ENCODE results near the gene LCORL. TPM values are rescaled to one million over a fixed set of nuclear protein-coding genes. Genes with fewer than 3 reads are reported as not detected.

The LCORL gene
- total RNA-seq, 1 donor from 2014 or later: 10.3 TPM

GRCh38 chr4:17869327-17869726 is 152.2 kb downstream of the LCORL start:
- Histone ChIP-seq H3K4me1 (ENCODE audit: insufficient read depth, low read length) (no peaks in the 10 kb centered on the region), H4K20me1 (ENCODE audit: insufficient read depth, low read length) (no peaks in the 10 kb centered on the region), H3K4me3 (ENCODE audit: insufficient read depth, low read depth, low read length) (no peak overlapping the region), H3K27me3 (ENCODE audit: insufficient read depth, low read length) (no peaks in the 10 kb centered on the region), H3K4me2 (ENCODE audit: low read length) (no peak overlapping the region), H2AFZ (ENCODE audit: low read depth, low read length) (no peak overlapping the region), H3K36me3 (ENCODE audit: insufficient read depth, low read length) (no peaks in the 10 kb centered on the region), H3K9ac (ENCODE audit: low read length) (no peak overlapping the region), H3K9me3 (ENCODE audit: insufficient read depth, low read depth, low read length) (no peaks in the 10 kb centered on the region), H3K79me2 (ENCODE audit: insufficient read depth, low read length) (no peaks in the 10 kb centered on the region), H3K27ac (ENCODE audit: low read depth, low read length) (no peak overlapping the region)
- FAIRE-seq (peak; percentile 34), DNase-seq (ENCODE audit: low read depth) (no peak)
- TF ChIP-seq, protein P1, sequence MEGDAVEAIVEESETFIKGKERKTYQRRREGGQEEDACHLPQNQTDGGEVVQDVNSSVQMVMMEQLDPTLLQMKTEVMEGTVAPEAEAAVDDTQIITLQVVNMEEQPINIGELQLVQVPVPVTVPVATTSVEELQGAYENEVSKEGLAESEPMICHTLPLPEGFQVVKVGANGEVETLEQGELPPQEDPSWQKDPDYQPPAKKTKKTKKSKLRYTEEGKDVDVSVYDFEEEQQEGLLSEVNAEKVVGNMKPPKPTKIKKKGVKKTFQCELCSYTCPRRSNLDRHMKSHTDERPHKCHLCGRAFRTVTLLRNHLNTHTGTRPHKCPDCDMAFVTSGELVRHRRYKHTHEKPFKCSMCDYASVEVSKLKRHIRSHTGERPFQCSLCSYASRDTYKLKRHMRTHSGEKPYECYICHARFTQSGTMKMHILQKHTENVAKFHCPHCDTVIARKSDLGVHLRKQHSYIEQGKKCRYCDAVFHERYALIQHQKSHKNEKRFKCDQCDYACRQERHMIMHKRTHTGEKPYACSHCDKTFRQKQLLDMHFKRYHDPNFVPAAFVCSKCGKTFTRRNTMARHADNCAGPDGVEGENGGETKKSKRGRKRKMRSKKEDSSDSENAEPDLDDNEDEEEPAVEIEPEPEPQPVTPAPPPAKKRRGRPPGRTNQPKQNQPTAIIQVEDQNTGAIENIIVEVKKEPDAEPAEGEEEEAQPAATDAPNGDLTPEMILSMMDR (IDR thresholded peaks at IDR 0.05; ENCODE audit: insufficient read depth, low read depth, low read length): no peak
- TF ChIP-seq EZH2 (IDR thresholded peaks at IDR 0.05; ENCODE audit: insufficient read depth, low read length): no peak
- Mint-ChIP-seq H3K36me3 (ENCODE audit: low read depth, unreplicated experiment) (no peaks in the 10 kb centered on the region), H3K4me3 (ENCODE audit: unreplicated experiment) (no peak overlapping the region), H3K4me1 (ENCODE audit: low read depth, unreplicated experiment) (no peaks in the 10 kb centered on the region), H3K27me3 (ENCODE audit: low read depth, unreplicated experiment) (no peaks in the 10 kb centered on the region), H3K9me3 (ENCODE audit: unreplicated experiment) (no peaks in the 10 kb centered on the region), H3K27ac (ENCODE audit: unreplicated experiment) (no peak overlapping the region)

GRCh38 chr4:17867276-17867675 is 154.3 kb downstream of the LCORL start:
- Mint-ChIP-seq H3K36me3 (ENCODE audit: low read depth, unreplicated experiment) (peaks cover 2% of the 10 kb centered on the region), H3K9me3 (ENCODE audit: unreplicated experiment) (peaks cover 5% of the 10 kb centered on the region), H3K4me1 (ENCODE audit: low read depth, unreplicated experiment) (no peaks in the 10 kb centered on the region), H3K4me3 (ENCODE audit: unreplicated experiment) (no peak overlapping the region), H3K27me3 (ENCODE audit: low read depth, unreplicated experiment) (no peaks in the 10 kb centered on the region), H3K27ac (ENCODE audit: unreplicated experiment) (no peak overlapping the region)
- no peak overlapping the region for H3K4me3 ChIP-seq (ENCODE audit: insufficient read depth, low read depth, low read length)
- H2AFZ ChIP-seq (ENCODE audit: low read depth, low read length): no peak overlapping the region
- H3K27ac ChIP-seq (ENCODE audit: low read depth, low read length): no peak overlapping the region
- no peaks in the 10 kb centered on the region for H3K9me3 ChIP-seq (ENCODE audit: insufficient read depth, low read depth, low read length)
- H3K4me1 ChIP-seq (ENCODE audit: insufficient read depth, low read length): no peaks in the 10 kb centered on the region
- H3K4me2 ChIP-seq (ENCODE audit: low read length): no peak overlapping the region
- DNase-seq (ENCODE audit: low read depth) (no peak), FAIRE-seq (no peak)
- H3K27me3 ChIP-seq (ENCODE audit: insufficient read depth, low read length): no peaks in the 10 kb centered on the region
- H3K36me3 ChIP-seq (ENCODE audit: insufficient read depth, low read length): no peaks in the 10 kb centered on the region
- no peaks in the 10 kb centered on the region for H4K20me1 ChIP-seq (ENCODE audit: insufficient read depth, low read length)
- no peaks in the 10 kb centered on the region for H3K79me2 ChIP-seq (ENCODE audit: insufficient read depth, low read length)
- TF ChIP-seq, protein P1 (IDR thresholded peaks at IDR 0.05; ENCODE audit: insufficient read depth, low read depth, low read length): no peak
- no peak for TF ChIP-seq EZH2 (IDR thresholded peaks at IDR 0.05; ENCODE audit: insufficient read depth, low read length)
- no peak overlapping the region for H3K9ac ChIP-seq (ENCODE audit: low read length)

GRCh38 chr4:17866810-17867209 is 154.7 kb downstream of the LCORL start:
- Mint-ChIP-seq H3K27me3 (ENCODE audit: low read depth, unreplicated experiment) (no peaks in the 10 kb centered on the region), H3K36me3 (ENCODE audit: low read depth, unreplicated experiment) (peaks cover 5% of the 10 kb centered on the region), H3K4me1 (ENCODE audit: low read depth, unreplicated experiment) (no peaks in the 10 kb centered on the region), H3K27ac (ENCODE audit: unreplicated experiment) (no peak overlapping the region), H3K9me3 (ENCODE audit: unreplicated experiment) (peaks cover 10% of the 10 kb centered on the region), H3K4me3 (ENCODE audit: unreplicated experiment) (no peak overlapping the region)
- DNase-seq (ENCODE audit: low read depth): no peak
- no peaks in the 10 kb centered on the region for H3K9me3 ChIP-seq (ENCODE audit: insufficient read depth, low read depth, low read length)
- H2AFZ ChIP-seq (ENCODE audit: low read depth, low read length): no peak overlapping the region
- H3K4me1 ChIP-seq (ENCODE audit: insufficient read depth, low read length): no peaks in the 10 kb centered on the region
- FAIRE-seq: no peak
- no peaks in the 10 kb centered on the region for H3K36me3 ChIP-seq (ENCODE audit: insufficient read depth, low read length)
- H3K9ac ChIP-seq (ENCODE audit: low read length): no peak overlapping the region
- H3K27me3 ChIP-seq (ENCODE audit: insufficient read depth, low read length): no peaks in the 10 kb centered on the region
- TF ChIP-seq, protein P1 (IDR thresholded peaks at IDR 0.05; ENCODE audit: insufficient read depth, low read depth, low read length): no peak
- no peak for TF ChIP-seq EZH2 (IDR thresholded peaks at IDR 0.05; ENCODE audit: insufficient read depth, low read length)
- no peaks in the 10 kb centered on the region for H4K20me1 ChIP-seq (ENCODE audit: insufficient read depth, low read length)
- no peak overlapping the region for H3K27ac ChIP-seq (ENCODE audit: low read depth, low read length)
- no peaks in the 10 kb centered on the region for H3K79me2 ChIP-seq (ENCODE audit: insufficient read depth, low read length)
- H3K4me2 ChIP-seq (ENCODE audit: low read length): no peak overlapping the region
- H3K4me3 ChIP-seq (ENCODE audit: insufficient read depth, low read depth, low read length): no peak overlapping the region
